ENCODE measurements around the gene BTBD9. TPM values are rescaled to one million over a fixed set of nuclear protein-coding genes. Genes with fewer than 3 reads are reported as not detected.

Gene BTBD9
- total RNA-seq (10 to 100 TPM; 44.2 to 73.9 TPM), polyA plus RNA-seq (10 to 100 TPM in 1 of 2 donors, 1 to 10 TPM in 1; 8.7 to 12.5 TPM)
- long read RNA-seq, donor 1 = 0 reads
- long read RNA-seq, donor 2 = 0 reads
- long read RNA-seq, donor 3, partial matches to known transcripts = 6 of 6 reads
- long read RNA-seq, donor 3, other reads (novel, unspliced or antisense) = 0 of 6 reads
- long read RNA-seq, donor 4 = 0 reads
- long read RNA-seq, donor 5, partial matches to known transcripts = 7 of 7 reads
- long read RNA-seq, donor 5, other reads (novel, unspliced or antisense) = 0 of 7 reads

GRCh38 chr6:38639498-38640215 is at the start of gene BTBD9:
TSS of gene BTBD9 (minus strand) at chr6:38639929.
- Histone ChIP-seq H3K4me3 (peak within 1 kb of the TSS; percentile 82), H3K9me3 (ENCODE audit: control insufficient read depth in 4 of 4, insufficient read depth in 3 of 4, low read length in 3 of 4) (no peaks in the 10 kb centered on the region), H3K36me3 (ENCODE audit: control insufficient read depth in 4 of 4, insufficient read depth in 4 of 4, low read length in 4 of 4) (no peaks in the 10 kb centered on the region), H3K27me3 (ENCODE audit: control insufficient read depth in 3 of 3, insufficient read depth in 3 of 3, low read length in 2 of 3) (no peaks in the 10 kb centered on the region), H3K4me1 (ENCODE audit: control insufficient read depth in 5 of 5, insufficient read depth in 5 of 5, low read length in 5 of 5) (peaks cover 0 to 20% (median 1%) of the 10 kb centered on the region in 5 donors), H3K9ac (ENCODE audit: insufficient read depth in 1 of 2, low read length in 2 of 2) (peak within 1 kb of the TSS; percentile 95 to 98), H3K27ac (ENCODE audit: low read depth in 1 of 2, low read length in 1 of 2) (peak within 1 kb of the TSS; percentile 69 to 88)
- ATAC-seq (ENCODE audit: insufficient read depth, low FRiP score) = peak; percentile 89
- TF ChIP-seq CTCF (IDR thresholded peaks at IDR 0.05; ENCODE audit: control extremely low read depth, extremely low read depth) = no peak
- DNase-seq = peak; percentile 89 to 96 (median 91)
- WGBS, 2 donors = 0 to 1% methylated on average over 58 to 82 of the region's 82 CpGs

- H3K27ac ChIP-seq (ENCODE audit: low read depth in 1 of 2, low read length in 1 of 2) = no peak overlapping the region
Measured at GRCh38 chr6:38688579-38689087, 48.9 kb upstream of the BTBD9 start.

GRCh38 chr6:38687549-38687948 is 47.8 kb upstream of the BTBD9 start:
- no peak for TF ChIP-seq CTCF (IDR thresholded peaks at IDR 0.05; ENCODE audit: control extremely low read depth, extremely low read depth)
- H3K27me3 ChIP-seq (ENCODE audit: control insufficient read depth in 3 of 3, insufficient read depth in 3 of 3, low read length in 2 of 3) = no peaks in the 10 kb centered on the region
- peaks cover 0 to 11% (median 5%) of the 10 kb centered on the region in 5 donors for H3K4me1 ChIP-seq (ENCODE audit: control insufficient read depth in 5 of 5, insufficient read depth in 5 of 5, low read length in 5 of 5)
- WGBS, 2 donors = 94 to 100% methylated on average over 1 of the region's 1 CpG
- no peak overlapping the region for H3K9ac ChIP-seq (ENCODE audit: insufficient read depth in 1 of 2, low read length in 2 of 2)
- no peak for DNase-seq
- no peak for ATAC-seq (ENCODE audit: insufficient read depth, low FRiP score)
- no peak overlapping the region for H3K4me3 ChIP-seq
- H3K9me3 ChIP-seq (ENCODE audit: control insufficient read depth in 4 of 4, insufficient read depth in 3 of 4, low read length in 3 of 4) = no peaks in the 10 kb centered on the region
- H3K36me3 ChIP-seq (ENCODE audit: control insufficient read depth in 4 of 4, insufficient read depth in 4 of 4, low read length in 4 of 4) = peaks cover 0 to 6% (median 2%) of the 10 kb centered on the region in 4 donors
- no peak overlapping the region for H3K27ac ChIP-seq (ENCODE audit: low read depth in 1 of 2, low read length in 1 of 2)

More at GRCh38 chr6:38688579-38689087, 48.9 kb upstream of the BTBD9 start:
- Histone ChIP-seq H3K27me3 (ENCODE audit: control insufficient read depth in 3 of 3, insufficient read depth in 3 of 3, low read length in 2 of 3) (no peaks in the 10 kb centered on the region), H3K9ac (ENCODE audit: insufficient read depth in 1 of 2, low read length in 2 of 2) (no peak overlapping the region), H3K4me3 (no peak overlapping the region), H3K9me3 (ENCODE audit: control insufficient read depth in 4 of 4, insufficient read depth in 3 of 4, low read length in 3 of 4) (no peaks in the 10 kb centered on the region), H3K4me1 (ENCODE audit: control insufficient read depth in 5 of 5, insufficient read depth in 5 of 5, low read length in 5 of 5) (peaks cover 0 to 11% (median 5%) of the 10 kb centered on the region in 5 donors), H3K36me3 (ENCODE audit: control insufficient read depth in 4 of 4, insufficient read depth in 4 of 4, low read length in 4 of 4) (peaks cover 0 to 4% (median 1%) of the 10 kb centered on the region in 4 donors)
- no peak for TF ChIP-seq CTCF (IDR thresholded peaks at IDR 0.05; ENCODE audit: control extremely low read depth, extremely low read depth)
- 27 to 76% methylated on average over 6 of the region's 6 CpGs for WGBS, 2 donors
- ATAC-seq (ENCODE audit: insufficient read depth, low FRiP score) (no peak), DNase-seq (no peak)
